Ishikawa (cell line): ENCODE data around the gene TRIO.

Source experiments
- CEBPB ChIP-seq: IDR thresholded peaks from 2 replicates; pipeline ENCODE4 v1.6.1; 2012
- EGR1 ChIP-seq: IDR thresholded peaks from 2 replicates; pipeline ENCODE4 v1.6.1; 2012
- EP300 ChIP-seq: IDR thresholded peaks from 2 replicates; pipeline ENCODE4 v1.6.1; 2012; ENCODE audit warnings: borderline replicate concordance
- RAD21 ChIP-seq: IDR thresholded peaks from 2 replicates; pipeline ENCODE4 v1.6.1; 2012; ENCODE audit warnings: low read depth
- TAF1 ChIP-seq: IDR thresholded peaks from 2 replicates; pipeline ENCODE4 v1.6.1; 2012; ENCODE audit warnings: low read depth, mild to moderate bottlenecking
- TF ChIP-seq, protein P1 (sequence below): IDR thresholded peaks from 2 replicates; pipeline ENCODE4 v1.6.1; 2012; ENCODE audit warnings: low read depth, mild to moderate bottlenecking

DNA sequence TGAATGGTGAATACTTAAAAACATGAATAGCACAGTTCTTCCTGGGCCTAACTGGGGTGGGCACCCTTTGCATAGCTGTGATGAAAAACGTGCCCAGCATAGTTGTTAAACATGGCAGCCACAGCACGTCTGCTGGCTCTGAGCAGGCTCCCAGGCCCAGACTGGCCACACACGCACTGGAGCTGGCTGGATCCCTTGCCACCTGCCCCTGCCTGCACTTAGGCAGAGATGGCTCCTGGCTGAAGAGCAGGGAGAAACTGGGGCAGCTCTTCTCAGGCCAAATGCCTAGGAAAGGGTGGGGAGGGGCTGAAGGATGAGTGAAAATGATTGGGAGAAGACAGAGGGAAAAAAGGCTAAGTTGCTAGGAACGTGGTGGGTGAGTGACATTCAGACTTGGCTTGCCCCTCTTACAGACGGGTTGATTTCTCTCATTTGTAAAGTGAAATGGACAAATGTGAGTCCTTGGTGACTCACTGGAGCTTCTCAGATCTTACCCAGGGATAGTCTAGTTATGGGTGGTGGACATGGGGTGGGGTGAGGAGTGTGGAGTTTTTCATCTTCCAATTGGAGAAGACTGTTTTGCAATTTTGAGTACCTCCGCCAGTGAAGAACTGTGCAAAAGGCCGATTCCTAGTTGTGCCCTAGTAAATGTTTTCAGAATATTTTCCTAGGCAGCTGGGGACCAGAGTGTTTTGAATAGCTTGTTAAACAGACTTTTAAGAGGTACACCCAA, 42.4 kb downstream of the TRIO start:
- TF ChIP-seq EP300: no peak
- TF ChIP-seq EGR1: no peak
- TF ChIP-seq RAD21: no peak
- no peak for TF ChIP-seq CEBPB
- no peak for TF ChIP-seq TAF1
- TF ChIP-seq, protein P1, sequence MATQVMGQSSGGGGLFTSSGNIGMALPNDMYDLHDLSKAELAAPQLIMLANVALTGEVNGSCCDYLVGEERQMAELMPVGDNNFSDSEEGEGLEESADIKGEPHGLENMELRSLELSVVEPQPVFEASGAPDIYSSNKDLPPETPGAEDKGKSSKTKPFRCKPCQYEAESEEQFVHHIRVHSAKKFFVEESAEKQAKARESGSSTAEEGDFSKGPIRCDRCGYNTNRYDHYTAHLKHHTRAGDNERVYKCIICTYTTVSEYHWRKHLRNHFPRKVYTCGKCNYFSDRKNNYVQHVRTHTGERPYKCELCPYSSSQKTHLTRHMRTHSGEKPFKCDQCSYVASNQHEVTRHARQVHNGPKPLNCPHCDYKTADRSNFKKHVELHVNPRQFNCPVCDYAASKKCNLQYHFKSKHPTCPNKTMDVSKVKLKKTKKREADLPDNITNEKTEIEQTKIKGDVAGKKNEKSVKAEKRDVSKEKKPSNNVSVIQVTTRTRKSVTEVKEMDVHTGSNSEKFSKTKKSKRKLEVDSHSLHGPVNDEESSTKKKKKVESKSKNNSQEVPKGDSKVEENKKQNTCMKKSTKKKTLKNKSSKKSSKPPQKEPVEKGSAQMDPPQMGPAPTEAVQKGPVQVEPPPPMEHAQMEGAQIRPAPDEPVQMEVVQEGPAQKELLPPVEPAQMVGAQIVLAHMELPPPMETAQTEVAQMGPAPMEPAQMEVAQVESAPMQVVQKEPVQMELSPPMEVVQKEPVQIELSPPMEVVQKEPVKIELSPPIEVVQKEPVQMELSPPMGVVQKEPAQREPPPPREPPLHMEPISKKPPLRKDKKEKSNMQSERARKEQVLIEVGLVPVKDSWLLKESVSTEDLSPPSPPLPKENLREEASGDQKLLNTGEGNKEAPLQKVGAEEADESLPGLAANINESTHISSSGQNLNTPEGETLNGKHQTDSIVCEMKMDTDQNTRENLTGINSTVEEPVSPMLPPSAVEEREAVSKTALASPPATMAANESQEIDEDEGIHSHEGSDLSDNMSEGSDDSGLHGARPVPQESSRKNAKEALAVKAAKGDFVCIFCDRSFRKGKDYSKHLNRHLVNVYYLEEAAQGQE: no peak
